ENCODE results near the gene DST. TPM values are rescaled to one million over a fixed set of nuclear protein-coding genes. Genes with fewer than 3 reads are reported as not detected.

DST gene
- polyA plus RNA-seq, 1 of the 3 experiments (the other 2 are of a cell fraction) = 64.3 TPM

DNA sequence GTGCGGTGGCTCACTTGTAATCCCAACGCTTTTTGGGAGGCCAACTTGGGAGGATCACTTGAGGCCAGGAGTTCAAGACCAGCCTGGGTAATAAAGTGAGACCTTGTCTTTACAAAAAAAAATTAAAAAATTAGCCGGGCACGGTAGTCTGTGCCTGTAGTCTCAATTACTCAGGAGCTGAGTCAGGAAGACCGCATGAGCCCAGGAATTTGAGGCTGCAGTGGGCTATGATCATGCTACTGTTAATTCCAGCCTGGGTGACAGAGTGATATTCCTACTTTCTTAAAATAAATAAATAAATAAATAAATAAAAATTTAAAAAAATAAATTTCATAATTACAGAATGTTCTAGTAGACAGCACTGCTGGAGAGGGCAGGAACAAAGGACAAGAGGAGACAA, 62.4 kb downstream of the DST start:
- no peak for DNase-seq
- no peak overlapping the region for H3K4me3 ChIP-seq (ENCODE audit: low read depth in 2 of 2, low read length in 1 of 2)
- H3K9me2 ChIP-seq = no peaks in the 10 kb centered on the region
- no peak for TF ChIP-seq CHD2 (IDR thresholded peaks at IDR 0.05; ENCODE audit: low read length, partially characterized antibody)
- no peak for TF ChIP-seq SMC3 (IDR thresholded peaks at IDR 0.05; ENCODE audit: low read depth, low read length)
- TF ChIP-seq TAF1 (IDR thresholded peaks at IDR 0.05; ENCODE audit: borderline replicate concordance, low read depth, low read length) = no peak
- no peak for TF ChIP-seq RXRA (IDR thresholded peaks at IDR 0.05; ENCODE audit: borderline replicate concordance, low read depth)
- no peak for TF ChIP-seq NRF1 (IDR thresholded peaks at IDR 0.05; ENCODE audit: low read depth, low read length)
- TF ChIP-seq, protein P1, sequence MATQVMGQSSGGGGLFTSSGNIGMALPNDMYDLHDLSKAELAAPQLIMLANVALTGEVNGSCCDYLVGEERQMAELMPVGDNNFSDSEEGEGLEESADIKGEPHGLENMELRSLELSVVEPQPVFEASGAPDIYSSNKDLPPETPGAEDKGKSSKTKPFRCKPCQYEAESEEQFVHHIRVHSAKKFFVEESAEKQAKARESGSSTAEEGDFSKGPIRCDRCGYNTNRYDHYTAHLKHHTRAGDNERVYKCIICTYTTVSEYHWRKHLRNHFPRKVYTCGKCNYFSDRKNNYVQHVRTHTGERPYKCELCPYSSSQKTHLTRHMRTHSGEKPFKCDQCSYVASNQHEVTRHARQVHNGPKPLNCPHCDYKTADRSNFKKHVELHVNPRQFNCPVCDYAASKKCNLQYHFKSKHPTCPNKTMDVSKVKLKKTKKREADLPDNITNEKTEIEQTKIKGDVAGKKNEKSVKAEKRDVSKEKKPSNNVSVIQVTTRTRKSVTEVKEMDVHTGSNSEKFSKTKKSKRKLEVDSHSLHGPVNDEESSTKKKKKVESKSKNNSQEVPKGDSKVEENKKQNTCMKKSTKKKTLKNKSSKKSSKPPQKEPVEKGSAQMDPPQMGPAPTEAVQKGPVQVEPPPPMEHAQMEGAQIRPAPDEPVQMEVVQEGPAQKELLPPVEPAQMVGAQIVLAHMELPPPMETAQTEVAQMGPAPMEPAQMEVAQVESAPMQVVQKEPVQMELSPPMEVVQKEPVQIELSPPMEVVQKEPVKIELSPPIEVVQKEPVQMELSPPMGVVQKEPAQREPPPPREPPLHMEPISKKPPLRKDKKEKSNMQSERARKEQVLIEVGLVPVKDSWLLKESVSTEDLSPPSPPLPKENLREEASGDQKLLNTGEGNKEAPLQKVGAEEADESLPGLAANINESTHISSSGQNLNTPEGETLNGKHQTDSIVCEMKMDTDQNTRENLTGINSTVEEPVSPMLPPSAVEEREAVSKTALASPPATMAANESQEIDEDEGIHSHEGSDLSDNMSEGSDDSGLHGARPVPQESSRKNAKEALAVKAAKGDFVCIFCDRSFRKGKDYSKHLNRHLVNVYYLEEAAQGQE (IDR thresholded peaks at IDR 0.05; ENCODE audit: low read depth, low read length) = no peak
- no peak for TF ChIP-seq ELF1 (IDR thresholded peaks at IDR 0.05)
- TF ChIP-seq GATA2 (CRISPR knock-in tag; IDR thresholded peaks at IDR 0.05) = no peak
- TF ChIP-seq, protein P2, sequence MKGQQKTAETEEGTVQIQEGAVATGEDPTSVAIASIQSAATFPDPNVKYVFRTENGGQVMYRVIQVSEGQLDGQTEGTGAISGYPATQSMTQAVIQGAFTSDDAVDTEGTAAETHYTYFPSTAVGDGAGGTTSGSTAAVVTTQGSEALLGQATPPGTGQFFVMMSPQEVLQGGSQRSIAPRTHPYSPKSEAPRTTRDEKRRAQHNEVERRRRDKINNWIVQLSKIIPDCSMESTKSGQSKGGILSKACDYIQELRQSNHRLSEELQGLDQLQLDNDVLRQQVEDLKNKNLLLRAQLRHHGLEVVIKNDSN (IDR thresholded peaks at IDR 0.05; ENCODE audit: borderline replicate concordance, low read depth) = no peak
- no peak for TF ChIP-seq TEAD4 (IDR thresholded peaks at IDR 0.05; ENCODE audit: borderline replicate concordance, insufficient read depth)
- TF ChIP-seq FOSL2 (IDR thresholded peaks at IDR 0.05; ENCODE audit: borderline replicate concordance, low read depth) = no peak
- TF ChIP-seq FOXM1 (IDR thresholded peaks at IDR 0.05; ENCODE audit: low read depth) = no peak
- TF ChIP-seq TCF12 (IDR thresholded peaks at IDR 0.05) = no peak
- no peak for TF ChIP-seq MEF2A (IDR thresholded peaks at IDR 0.05; ENCODE audit: borderline replicate concordance, low read depth)
- TF ChIP-seq RFX5 (IDR thresholded peaks at IDR 0.05; ENCODE audit: low read length) = no peak
- no peak for TF ChIP-seq RCOR1 (IDR thresholded peaks at IDR 0.05; ENCODE audit: low read length)
- TF ChIP-seq NFIC (IDR thresholded peaks at IDR 0.05; ENCODE audit: borderline replicate concordance) = no peak
- H3K79me2 ChIP-seq (ENCODE audit: insufficient read depth) = no peaks in the 10 kb centered on the region; the same call in 1 of the 2 replicates
- H3K9ac ChIP-seq = no peak overlapping the region
- no peaks in the 10 kb centered on the region for H4K20me1 ChIP-seq (ENCODE audit: insufficient read depth)
- no peak overlapping the region for H3K27ac ChIP-seq (ENCODE audit: low read depth in 2 of 2, low read length in 1 of 2)
- POLR2A ChIA-PET = interaction anchor here (0.7 kb wide), 1 partner anchor 9 kb away, joined by 6 read pairs; no protein-coding TSS in a partner anchor
- no peaks in the 10 kb centered on the region for H3K9me3 ChIP-seq
- no peak overlapping the region for H2AFZ ChIP-seq (ENCODE audit: low read depth)
- no peaks in the 10 kb centered on the region for H3K27me3 ChIP-seq (ENCODE audit: insufficient read depth)
- CTCF ChIA-PET = interaction anchor here (1.2 to 2.6 kb wide), 5 partner anchors 9 to 17 kb away, joined by 4 to 18 read pairs (median 8); no protein-coding TSS in a partner anchor
- peaks cover 13% of the 10 kb centered on the region for H3F3A ChIP-seq (replicated peaks; ENCODE audit: insufficient read depth)
- peaks cover 2 to 9% of the 10 kb centered on the region in 2 experiments; a peak in 3 of 4 replicates for H3K4me1 ChIP-seq (ENCODE audit: control insufficient read depth in 1 of 2, insufficient read depth in 2 of 2, low read depth in 1 of 2, low read length in 1 of 2)
- H3K4me2 ChIP-seq = no peak overlapping the region
- WGBS (ENCODE audit: low lambda C conversion rate) = 94% methylated on average over 5 of the region's 5 CpGs
- H3K36me3 ChIP-seq (replicated peaks in 1 of 2; ENCODE audit: control insufficient read depth in 1 of 2, insufficient read depth in 2 of 2, low read length in 1 of 2) = peaks cover 17 to 36% of the 10 kb centered on the region in 2 experiments

Data from SK-N-SH (cell line).